GM21515 (cell line): ENCODE measurements around the gene ATG16L1.

Source experiments
- ATAC-seq: cut with Tn5 transposase; IDR thresholded peaks from one replicate; pipeline ENCODE4 v1.9.1; 2021; ENCODE audit not compliant: unreplicated experiment

The ATG16L1 gene

DNA sequence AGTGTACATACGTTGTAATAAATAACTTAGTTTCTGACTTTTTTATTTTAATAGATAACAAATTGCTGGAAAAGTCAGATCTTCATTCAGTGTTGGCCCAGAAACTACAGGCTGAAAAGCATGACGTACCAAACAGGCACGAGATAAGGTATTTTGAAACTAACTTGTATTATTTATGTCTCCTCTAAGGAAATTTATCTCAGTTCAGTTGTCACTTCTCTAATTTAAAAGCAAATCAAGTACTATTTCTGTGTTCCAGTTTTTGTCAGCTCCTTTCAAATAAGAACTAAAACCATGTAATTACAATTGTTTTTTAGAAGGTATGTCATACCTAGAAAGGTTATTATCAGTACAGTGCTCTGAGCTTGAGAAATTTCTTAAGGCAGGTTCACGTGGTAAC, 4.6 kb downstream of the ATG16L1 start:
- no peak for ATAC-seq

DNA sequence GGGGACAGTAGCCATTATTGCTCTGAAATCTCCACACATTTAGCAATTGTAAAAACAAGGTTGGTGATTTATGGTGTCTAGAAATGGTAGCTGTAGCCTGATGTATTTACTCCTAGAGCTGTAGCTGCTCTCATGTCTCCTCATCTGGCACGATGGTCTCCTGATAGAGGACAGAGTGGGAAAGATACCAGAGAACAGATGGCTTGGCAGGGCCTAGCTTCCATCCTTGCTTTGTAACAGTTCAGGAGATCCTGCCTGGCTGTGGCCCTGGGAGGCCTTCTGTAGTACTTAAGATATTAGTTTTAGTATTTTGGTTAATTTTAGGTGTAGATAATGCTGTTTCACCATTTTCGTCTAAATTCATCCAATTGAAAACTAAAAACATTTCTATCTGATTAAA, 6.7 kb downstream of the ATG16L1 start:
- ATAC-seq, result no peak

DNA sequence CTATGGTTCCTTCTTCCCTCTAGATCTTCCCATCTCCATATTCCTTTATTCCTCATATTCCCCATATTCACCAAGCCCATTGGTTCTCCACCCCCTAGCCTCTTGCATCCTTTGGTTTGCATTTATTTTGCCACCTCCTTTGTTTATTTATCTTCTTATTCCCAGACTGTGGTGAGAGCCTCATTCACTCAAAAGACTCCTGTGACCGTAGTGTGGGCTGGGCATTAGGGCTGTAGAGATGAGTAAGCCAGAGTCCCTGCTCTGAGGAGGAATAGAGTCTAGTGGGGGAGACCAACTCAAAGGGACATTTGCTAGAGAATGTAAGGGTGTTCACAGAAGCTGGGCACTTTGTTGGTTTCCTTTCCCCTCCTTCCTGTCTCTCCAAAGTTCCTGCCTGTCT, 8.3 kb downstream of the ATG16L1 start:
- ATAC-seq, result no peak

DNA sequence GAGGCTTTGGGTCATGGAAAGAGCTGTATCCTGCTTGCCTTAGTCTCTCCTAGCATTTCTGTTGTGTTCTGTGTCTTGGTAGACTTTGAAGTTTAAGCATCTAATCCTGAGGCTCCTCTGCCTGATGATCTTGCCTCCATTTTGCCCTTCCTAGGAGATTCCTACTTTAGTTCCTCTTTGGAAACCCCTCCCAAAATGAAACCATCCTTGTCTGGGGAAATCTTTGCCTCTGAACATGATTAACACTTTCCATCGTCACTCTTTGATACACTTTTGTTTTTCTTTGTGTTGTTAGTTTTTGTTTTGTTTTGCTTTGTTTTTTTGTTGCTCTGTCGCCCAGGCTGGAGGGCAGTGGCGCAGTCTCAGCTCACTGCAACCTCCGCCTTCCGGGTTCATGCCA, 9.2 kb downstream of the ATG16L1 start:
- no peak for ATAC-seq

DNA sequence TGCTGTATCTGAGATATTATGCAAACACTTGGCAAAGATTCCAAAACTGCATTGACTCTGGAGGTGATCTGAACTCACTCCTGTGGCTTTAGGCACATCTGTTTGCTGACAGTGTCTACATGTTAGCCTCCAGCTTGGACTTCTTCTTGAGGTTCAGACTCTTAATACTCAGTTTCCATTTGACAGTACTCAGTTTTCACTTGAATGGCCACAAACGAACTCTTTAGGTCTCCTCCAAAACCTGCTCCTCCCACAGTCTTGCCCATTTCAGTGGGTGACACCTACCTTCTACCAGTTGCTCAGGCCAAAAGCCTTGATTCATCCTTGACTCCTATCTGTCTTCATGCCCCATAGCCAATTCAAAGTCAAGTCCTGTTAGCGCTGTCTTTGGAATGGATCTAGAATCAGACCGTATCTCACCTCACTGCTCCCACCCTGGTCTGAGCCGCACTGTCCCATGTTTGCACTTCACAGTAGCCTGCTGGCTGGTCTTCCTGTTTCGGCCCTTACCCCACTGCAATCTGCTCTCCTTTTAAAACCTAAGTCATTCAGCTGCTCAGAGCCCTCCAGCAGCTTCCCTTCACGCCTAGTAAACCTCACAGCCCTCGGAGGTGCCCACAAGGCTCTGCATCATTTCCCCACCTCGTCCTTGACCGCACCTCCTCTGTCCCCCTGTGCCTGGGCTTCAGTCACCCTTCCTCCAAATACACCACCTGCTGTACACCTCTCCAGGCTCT, 10.5 kb downstream of the ATG16L1 start:
- ATAC-seq, result peak; percentile 67

DNA sequence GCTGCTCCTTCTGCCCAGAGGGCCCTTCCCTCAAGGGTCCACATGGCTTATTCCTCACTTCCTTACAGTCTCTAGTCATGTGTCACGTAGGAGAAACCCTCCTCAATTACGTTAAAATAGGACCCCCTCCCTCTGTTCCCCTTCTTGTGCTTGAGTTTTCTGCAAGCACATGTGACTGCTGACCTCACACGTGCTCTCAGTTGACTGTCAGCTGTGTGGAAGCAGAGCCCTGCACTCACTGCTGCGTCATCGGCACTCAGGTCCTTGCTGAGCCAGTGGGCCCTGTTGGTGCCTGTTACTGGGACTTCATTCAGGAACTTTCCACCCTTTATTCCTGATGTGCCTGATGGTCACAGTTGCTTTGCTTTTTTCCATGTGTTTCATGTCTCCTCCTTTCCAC, 11.1 kb downstream of the ATG16L1 start:
- no peak for ATAC-seq

DNA sequence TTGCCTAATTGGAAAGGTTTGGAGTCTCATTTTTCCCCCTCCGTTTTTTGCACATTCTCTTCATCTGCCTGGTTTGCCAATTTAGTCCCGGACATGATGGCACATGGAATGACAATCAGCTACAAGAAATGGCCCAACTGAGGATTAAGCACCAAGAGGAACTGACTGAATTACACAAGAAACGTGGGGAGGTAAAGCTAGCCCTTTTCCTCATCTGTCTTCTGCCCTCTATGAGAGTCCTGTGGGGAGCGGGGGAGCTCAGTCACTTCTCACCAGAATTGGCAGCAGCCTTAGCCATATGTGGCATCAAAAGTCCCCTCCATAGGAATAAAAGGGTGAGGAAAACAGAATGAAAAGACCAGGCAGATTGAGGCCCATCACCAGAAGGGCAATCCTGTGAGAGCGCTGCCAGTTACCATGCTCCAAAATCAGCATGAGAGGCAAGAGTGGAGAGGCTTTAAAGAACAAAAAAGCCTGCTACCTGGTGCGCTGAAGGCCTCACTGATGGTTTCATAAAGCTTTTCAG, 11.6 kb downstream of the ATG16L1 start:
- ATAC-seq, result no peak

DNA sequence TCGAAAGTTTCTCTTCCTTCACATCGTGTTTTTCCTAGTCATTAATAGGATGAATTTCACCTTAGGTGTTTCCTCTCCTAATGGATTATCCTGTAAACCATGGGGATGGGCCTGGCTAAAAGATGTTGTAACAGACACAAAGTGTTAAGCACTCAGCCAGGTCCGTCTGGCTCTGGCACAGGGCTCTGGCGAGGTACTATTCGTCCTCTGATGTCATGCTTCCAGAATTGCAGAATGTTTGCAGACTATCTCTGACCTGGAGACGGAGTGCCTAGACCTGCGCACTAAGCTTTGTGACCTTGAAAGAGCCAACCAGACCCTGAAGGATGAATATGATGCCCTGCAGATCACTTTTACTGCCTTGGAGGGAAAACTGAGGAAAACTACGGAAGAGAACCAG, 13.2 kb downstream of the ATG16L1 start:
- ATAC-seq, result no peak

DNA sequence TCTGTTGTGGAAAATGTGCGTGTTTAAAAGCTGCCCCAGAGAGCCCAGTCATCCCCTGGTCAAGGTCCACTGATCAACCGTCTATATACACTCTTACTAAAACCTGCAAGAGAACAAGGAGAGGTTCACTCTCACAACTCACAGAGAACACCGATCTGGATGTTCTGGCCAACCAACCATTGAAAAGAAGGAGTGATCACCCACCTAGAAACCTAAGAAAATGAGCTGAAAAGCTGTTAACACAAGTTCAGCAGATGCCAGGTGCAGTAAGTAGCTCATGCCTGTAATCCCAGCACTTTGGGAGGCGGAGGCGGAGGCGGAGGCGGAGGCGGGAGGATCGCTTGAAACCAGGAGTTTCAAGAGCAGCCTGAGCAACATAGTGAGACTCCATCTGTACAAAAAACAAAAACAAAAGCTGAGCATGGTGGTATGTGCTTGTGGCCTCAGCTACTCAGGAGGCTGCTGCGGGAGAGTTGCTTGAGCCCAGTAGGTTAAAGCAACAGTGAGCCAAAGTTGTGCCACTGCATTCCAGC, 14.5 kb downstream of the ATG16L1 start:
- ATAC-seq, result no peak

DNA sequence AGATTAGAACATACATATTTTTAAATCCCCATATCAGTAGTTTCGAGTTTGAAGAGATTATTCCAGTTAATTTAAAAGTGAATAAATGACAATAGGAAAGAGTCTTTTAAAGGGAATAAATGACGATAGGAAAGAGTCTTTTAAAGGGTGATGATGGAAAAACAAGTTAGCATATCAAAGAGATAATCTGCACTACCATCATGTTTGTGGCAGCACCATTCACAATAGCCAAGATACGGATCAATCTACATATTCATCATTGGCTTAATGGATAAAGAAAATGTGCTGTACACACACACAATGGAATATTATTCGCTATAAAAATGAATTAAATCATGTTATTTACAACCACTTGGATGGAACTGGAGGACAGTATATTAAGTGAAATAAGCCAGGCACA, 15.0 kb downstream of the ATG16L1 start:
- ATAC-seq, result no peak

DNA sequence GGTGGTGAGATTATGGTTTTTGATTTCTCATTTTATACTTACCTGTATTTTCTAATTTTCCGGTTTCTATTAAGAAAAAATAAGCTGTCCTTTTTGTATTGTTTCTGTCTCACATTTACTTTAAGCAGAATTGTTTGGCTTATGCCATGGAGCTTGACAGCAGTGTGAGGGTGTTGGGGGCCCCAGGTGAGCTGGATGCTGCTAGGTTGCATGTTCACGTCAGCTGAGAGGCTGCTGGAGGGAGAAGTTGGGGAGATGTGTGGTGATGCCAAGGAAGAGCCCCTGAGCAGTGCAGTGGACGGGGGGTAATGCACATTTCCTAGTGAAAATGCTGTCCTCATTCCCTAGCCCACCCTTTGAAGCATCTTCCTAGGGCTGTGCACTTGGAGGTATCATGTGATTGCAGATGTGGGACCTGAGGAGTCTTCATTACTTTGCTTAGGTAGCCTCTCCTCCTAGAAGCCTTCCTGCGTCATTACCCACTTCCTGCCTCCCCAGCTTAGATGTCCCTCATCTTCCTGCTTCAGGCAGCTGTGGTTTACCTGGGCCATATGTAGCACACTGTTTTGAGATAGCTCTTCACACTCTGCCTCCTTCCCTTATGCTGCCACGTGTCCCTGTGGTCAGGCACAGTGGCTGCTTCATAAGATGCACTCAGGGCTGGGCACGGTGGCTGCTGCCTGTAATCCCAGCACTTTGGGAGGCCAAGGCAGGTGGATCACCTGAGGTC, 16.2 kb downstream of the ATG16L1 start:
- peak; percentile 89 for ATAC-seq

DNA sequence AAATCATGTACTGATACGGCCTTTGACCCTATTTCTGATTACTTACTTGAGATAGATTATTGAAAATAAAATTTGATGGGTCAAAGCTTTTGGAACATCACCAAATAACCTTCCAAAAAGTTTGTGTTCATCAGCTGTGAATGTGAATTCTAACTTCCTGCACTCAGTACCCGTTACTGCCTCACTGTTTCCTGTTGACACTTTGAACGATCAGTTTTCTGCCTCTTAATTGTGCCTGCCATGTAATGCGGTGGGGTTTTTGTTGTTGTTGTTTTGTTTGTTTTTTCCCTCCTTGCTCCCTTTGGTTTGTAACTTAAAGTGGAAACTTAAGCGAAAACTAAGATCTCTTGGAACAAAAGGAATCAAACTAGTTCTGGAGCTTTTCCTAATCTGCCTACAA, 18.9 kb downstream of the ATG16L1 start:
- ATAC-seq, result no peak

DNA sequence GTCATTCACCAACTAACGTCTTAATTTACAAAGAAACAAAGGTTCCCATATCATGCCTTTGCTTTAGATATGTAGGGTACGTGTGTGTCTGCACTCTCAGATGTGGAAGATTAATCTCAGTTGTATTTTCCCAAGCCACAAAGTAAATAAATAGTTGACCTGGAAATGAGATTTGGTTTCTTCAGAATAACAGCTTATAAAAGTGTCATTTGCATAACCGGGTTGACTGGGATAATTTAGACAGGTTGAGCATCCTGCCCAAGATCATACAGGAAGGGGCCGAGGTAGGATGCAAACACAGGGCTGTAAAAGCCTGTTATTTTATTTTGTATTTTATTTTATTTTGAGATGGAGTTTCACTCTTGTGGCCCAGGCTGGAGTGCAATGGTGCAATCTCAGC, 19.5 kb downstream of the ATG16L1 start:
- ATAC-seq, result no peak

DNA sequence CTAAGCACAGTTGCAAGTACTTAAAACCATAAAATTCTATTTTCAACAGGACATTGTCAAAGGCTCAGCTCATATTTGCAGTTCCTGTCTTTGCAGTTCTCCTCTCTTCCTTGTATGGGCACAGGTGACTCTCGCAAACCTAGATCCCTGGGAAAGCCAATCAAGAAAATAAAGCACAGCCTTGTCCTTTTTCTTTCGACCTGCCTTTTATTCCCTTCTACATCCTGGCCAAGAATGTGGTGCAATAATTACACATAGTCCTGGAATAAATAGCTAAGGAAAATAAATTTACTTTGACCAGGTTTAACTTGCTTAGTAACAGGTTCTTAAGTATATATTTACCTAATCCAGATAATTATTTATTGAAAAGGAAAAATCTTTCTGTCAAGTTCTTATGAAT, 20.2 kb downstream of the ATG16L1 start:
- no peak for ATAC-seq

DNA sequence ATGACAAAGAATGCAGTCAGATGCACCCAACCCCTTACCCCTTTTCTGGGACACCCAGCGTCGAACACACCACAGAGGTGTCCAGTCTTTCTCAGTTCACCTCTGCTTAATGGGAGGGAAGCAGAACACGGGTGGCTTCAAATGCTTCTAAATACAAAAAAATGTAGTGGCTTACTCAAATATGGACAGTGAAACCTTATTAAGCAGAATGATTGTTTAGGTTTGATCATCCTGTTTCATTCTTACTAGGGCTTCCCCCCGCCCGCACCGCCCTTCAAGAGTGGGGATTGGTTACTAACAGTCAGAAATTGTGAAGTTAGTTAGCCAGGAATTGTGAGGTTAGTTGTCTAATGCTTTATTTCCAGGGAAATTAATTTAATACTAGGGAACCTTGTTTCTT, 21.6 kb downstream of the ATG16L1 start:
- ATAC-seq, result no peak

DNA sequence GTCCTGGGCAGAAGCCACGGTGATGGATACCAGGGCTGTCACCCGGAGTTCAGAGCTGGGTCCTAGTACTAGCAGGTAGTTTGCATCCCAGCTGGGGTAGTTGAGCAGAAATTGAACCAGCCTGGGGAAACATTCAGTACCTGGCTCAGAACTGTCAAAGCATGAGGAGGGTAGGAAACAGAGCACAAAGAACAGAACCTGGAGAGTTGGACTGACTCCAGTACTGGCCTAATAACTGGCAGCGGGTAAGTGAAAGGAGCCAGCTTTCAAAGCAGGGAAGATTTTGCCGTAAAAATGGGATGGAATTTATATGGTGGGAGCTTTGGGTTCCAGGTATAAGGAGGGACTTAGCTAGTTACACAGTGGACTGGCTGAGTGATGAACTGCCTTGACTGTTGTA, 23.8 kb downstream of the ATG16L1 start:
- no peak for ATAC-seq

DNA sequence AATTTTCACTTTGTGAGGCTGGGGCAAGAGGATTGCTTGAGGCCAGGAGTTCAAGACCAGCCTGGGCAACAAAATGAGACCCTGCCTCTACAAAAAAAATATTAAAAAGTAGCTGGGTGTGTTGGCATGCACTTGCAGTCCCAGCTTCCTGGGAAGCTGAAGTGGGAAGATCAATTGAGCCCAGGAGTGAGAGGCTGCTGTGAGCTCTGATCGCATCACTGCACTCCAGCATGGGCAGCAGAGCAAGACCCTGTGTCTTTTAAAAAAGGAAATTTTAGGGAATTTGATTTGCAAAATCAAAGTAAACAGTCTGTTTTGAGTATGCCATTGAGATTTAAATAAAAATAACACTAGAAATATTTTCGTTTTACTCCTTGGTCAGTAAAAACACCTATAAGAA, 27.4 kb downstream of the ATG16L1 start:
- ATAC-seq, result no peak

DNA sequence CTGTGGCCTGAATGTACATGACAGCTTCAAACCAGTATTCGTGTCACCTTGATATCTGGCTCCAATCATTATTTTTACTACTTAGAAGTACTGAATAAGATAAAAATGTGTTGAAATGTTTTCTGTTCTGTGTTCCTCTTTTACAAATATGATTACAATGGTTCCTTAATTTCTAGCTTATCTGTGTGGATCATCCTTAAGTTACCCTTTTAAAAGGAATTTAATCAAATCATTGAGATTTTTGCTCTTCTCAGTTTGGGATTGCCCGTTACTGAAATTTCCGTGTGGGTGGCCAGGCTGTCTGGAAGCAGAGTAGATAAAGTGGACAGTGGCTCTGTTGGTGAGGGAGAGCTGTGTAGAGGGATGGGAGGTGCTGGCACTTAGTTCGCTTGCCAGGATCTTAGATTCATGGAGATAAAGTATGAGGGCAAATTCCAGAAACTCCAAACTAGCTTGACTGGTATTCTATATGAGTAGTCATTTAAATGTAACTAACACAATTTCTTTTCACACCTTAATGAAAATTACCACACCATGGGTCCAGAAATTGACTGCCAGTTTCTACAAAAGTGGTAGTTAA, 28.7 kb downstream of the ATG16L1 start:
- ATAC-seq, result no peak

DNA sequence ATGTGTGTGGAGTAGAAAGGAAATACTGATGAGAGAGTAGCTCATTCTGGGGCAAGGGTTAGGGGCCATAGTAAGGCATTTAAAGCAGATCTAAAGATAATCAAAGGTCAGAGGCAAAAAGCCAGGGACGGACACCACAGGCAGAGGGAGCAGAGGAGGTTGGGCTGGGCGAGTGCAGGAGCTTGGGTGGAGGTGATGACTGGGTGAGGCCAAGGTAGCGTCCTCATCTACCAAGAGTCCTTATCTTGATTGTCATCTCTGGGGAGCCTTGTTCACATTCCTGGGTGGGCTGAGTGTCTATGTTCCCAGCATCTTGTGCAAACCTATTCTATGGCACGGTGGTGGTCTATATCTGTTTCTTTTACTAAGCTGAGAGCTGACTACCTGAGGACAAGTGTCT, 30.1 kb downstream of the ATG16L1 start:
- no peak for ATAC-seq

DNA sequence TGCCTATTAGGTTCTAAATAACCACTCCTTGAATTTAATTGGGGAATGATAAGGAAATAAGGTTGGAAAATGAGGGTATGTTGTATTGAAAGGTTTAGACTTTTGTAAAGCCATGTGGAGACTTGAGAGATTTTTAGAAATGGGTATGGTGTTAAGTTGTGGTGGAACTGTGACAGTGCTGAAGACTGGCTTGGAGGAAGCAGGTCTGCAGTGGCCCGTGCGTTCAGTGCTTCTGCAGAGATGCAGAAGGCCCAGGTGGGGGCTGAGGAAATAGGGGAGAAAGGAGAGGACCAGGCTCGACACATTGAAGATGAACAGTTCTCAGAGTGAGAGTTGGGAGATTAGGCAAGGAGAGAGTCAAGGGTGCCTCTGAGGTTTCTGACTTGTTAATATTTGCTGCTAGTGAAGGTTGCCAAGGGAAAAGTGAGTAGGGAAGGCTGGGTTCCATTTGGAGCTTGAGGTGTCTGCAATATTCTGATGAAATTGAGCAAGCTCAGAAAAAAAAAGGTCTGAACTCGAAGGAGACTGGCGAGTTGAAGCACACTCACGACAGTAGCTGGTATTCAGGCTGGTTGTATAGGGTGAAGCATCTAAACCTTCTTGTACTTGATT, 30.6 kb downstream of the ATG16L1 start:
- no peak for ATAC-seq

DNA sequence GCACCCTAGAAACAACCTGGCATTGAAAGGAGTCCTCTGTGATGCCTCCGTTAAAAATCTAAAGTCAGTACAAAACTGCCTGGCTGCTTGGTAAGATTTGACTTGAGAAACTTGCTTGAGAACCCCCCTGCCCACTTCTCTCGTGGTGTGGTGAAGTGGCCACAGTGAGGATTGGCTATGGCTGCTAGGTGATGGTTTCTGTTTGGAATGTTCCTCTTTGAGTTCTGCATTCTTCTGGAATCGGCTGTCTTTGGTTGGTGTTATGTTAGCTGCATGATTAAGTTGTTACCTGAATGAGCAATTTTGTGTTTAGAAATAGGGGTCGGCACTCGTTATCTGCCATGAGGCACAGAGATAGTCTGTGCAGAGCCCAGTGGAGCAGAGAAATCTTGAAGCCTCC, 34.4 kb downstream of the ATG16L1 start:
- no peak for ATAC-seq

DNA sequence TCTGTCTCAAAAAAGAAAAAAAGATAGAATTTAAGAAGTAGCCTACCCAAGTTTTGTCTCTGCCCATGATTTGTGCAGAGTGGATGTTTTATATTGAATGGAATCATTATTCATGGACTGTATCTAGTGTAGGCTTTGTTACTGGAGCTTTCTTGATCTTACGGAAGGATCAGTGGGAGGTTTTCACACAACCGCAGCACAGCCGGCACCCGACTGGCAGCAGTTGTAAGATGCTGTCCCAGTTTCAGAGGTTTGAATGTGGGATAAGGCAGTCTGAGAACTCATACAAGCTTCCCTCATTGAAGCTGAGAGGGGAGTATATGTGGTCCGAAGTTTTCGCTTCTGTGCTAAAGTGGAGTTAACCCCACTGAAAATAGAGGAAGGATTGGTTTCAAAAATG, 36.4 kb downstream of the ATG16L1 start:
- no peak for ATAC-seq
